Duodenal mucosa (tissue), 2 donors: ENCODE data around the gene CORO7.
"Not testable (repeated sequence)": the region's sequence is repeated elsewhere in the genome, so short reads cannot be mapped to it uniquely, and the experiment has no call there.

ENCODE experiments used
- H3K27ac ChIP-seq: one replicate; pipeline ENCODE4 v1.7.0; 2013; ENCODE audit warnings: low read depth, low read length
- H3K27me3 ChIP-seq, 2 donors: one replicate each; pipeline ENCODE4 v1.7.0; 2013; ENCODE audit warnings: low read length in 2 of 2, control low read depth in 1 of 2; ENCODE audit not compliant: insufficient read depth in 2 of 2, control insufficient read depth in 1 of 2
- H3K36me3 ChIP-seq, 2 donors: one replicate each; pipeline ENCODE4 v1.7.0; 2013; ENCODE audit warnings: low read length in 2 of 2, control low read depth in 1 of 2; ENCODE audit not compliant: insufficient read depth in 2 of 2, control insufficient read depth in 1 of 2
- H3K4me1 ChIP-seq, 2 donors: one replicate each; pipeline ENCODE4 v1.7.0; 2013; ENCODE audit warnings: low read length in 2 of 2, control low read depth in 1 of 2; ENCODE audit not compliant: insufficient read depth in 2 of 2, control insufficient read depth in 1 of 2
- H3K4me3 ChIP-seq, 2 donors: one replicate each; pipeline ENCODE4 v1.7.0; 2013; ENCODE audit warnings: low read length in 2 of 2, low read depth in 1 of 2
- H3K9ac ChIP-seq, 2 donors: one replicate each; pipeline ENCODE4 v1.7.0; 2013; ENCODE audit warnings: low read length in 2 of 2, low read depth in 1 of 2
- H3K9me3 ChIP-seq, 2 donors: one replicate each; pipeline ENCODE4 v1.7.0; 2013; ENCODE audit warnings: low read length in 2 of 2, control low read depth in 1 of 2; ENCODE audit not compliant: control insufficient read depth in 1 of 2

CORO7 gene

GRCh38 chr16:4337540-4338088 is 78.8 kb downstream of the CORO7 start:
- H3K9me3 ChIP-seq = no peaks in the 10 kb centered on the region
- H3K9ac ChIP-seq = no peak overlapping the region
- H3K4me3 ChIP-seq = no peak overlapping the region
- H3K27ac ChIP-seq = no peak overlapping the region
- H3K36me3 ChIP-seq = peaks cover 5 to 29% of the 10 kb centered on the region in 2 donors
- H3K4me1 ChIP-seq = no peaks in the 10 kb centered on the region
- peaks cover 0 to 8% of the 10 kb centered on the region in 2 donors for H3K27me3 ChIP-seq

DNA sequence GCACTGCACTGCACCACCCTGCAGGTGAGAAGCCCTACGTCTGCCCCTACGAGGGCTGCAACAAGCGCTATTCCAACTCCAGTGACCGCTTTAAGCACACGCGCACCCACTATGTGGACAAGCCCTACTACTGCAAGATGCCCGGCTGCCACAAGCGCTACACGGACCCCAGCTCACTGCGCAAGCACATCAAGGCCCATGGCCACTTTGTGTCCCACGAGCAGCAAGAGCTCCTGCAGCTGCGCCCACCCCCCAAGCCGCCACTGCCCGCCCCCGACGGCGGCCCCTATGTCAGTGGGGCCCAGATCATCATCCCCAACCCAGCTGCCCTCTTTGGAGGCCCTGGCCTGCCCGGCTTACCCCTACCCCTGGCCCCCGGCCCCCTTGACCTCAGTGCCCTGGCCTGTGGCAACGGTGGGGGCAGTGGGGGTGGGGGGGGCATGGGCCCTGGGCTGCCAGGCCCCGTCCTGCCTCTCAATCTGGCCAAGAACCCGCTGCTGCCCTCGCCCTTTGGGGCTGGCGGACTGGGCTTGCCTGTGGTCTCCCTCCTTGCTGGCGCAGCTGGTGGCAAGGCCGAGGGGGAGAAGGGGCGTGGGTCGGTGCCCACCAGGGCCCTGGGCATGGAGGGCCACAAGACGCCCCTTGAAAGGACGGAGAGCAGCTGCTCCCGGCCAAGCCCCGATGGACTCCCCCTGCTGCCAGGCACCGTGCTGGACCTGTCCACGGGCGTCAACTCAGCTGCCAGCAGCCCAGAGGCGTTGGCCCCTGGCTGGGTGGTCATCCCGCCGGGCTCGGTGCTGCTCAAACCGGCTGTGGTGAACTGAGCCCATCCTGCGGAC is 79.5 kb downstream of the CORO7 start:
- Histone ChIP-seq H3K27ac (no peak overlapping the region), H3K27me3 (peaks cover 0 to 15% of the 10 kb centered on the region in 2 donors), H3K4me1 (no peaks in the 10 kb centered on the region), H3K36me3 (peaks cover 5 to 29% of the 10 kb centered on the region in 2 donors), H3K9me3 (no peaks in the 10 kb centered on the region), H3K9ac (no peak overlapping the region), H3K4me3 (no peak overlapping the region)

DNA sequence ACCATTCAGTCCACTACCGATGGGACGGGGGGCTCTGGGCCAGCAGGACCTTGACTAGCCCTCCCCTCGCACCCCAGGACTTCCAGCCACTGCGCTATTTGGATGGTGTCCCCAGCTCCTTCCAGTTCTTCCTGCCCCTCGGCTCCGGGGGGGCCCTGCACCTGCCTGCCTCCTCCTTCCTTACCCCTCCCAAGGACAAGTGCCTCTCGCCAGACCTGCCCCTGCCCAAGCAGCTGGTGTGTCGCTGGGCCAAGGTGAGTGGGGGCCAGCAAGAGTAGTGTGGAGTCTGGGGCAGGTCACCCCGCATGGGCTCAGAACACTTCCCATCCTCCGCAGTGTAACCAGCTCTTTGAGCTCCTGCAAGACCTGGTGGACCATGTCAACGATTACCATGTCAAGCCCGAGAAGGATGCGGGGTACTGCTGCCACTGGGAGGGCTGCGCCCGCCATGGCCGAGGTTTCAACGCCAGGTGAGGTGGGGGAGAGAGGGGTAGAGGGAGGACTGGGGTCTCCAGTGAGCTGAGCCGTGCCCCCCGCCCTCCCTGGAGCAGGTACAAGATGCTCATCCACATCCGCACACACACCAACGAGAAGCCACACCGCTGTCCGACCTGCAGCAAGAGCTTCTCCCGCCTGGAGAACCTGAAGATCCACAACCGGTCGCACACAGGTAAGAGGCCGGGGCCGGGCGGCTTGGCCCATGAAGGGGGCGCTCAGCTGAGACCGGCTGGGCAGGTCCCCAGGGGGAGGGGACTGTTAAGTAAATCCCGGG is 81.5 kb downstream of the CORO7 start:
- H3K27me3 ChIP-seq = peaks cover 0 to 16% of the 10 kb centered on the region in 2 donors
- no peaks in the 10 kb centered on the region for H3K9me3 ChIP-seq
- H3K9ac ChIP-seq = no peak overlapping the region
- H3K36me3 ChIP-seq = peaks cover 0 to 18% of the 10 kb centered on the region in 2 donors
- H3K27ac ChIP-seq = no peak overlapping the region
- no peaks in the 10 kb centered on the region for H3K4me1 ChIP-seq
- no peak overlapping the region for H3K4me3 ChIP-seq

DNA sequence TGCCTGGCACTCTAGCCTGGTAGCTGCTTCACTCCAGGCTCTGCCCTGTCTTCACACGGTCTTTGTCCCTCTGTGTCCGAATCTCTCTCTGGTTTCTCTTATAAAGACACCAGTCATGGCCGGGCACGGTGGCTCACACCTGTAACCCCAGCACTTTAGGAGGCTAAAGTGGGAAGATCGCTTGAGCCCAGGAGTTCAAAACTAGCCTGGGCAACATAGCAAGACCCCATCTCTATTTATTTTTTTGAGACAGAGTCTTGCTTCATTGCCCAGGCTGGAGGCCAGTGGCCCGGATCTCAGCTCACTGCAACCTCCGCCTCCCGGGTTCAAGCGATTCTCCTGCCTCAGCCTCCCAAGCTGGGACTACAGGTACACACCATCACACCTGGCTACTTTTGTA is 82.7 kb downstream of the CORO7 start:
- Histone ChIP-seq H3K4me1 (peaks cover 2 to 12% of the 10 kb centered on the region in 2 donors), H3K27me3 (peaks cover 0 to 16% of the 10 kb centered on the region in 2 donors)
- H3K9me3 ChIP-seq, H3K36me3 ChIP-seq, H3K9ac ChIP-seq, H3K4me3 ChIP-seq, H3K27ac ChIP-seq: not testable (repeated sequence)

- H3K4me3 ChIP-seq = no peak overlapping the region
- no peak overlapping the region for H3K9ac ChIP-seq
- H3K27ac ChIP-seq = no peak overlapping the region
- H3K4me1 ChIP-seq = peaks cover 6 to 16% of the 10 kb centered on the region in 2 donors
- peaks cover 0 to 16% of the 10 kb centered on the region in 2 donors for H3K27me3 ChIP-seq
- peaks cover 0 to 6% of the 10 kb centered on the region in 2 donors for H3K36me3 ChIP-seq
- H3K9me3 ChIP-seq = no peaks in the 10 kb centered on the region
Observed at GRCh38 chr16:4333308-4333638, 83.1 kb downstream of the CORO7 start.

DNA sequence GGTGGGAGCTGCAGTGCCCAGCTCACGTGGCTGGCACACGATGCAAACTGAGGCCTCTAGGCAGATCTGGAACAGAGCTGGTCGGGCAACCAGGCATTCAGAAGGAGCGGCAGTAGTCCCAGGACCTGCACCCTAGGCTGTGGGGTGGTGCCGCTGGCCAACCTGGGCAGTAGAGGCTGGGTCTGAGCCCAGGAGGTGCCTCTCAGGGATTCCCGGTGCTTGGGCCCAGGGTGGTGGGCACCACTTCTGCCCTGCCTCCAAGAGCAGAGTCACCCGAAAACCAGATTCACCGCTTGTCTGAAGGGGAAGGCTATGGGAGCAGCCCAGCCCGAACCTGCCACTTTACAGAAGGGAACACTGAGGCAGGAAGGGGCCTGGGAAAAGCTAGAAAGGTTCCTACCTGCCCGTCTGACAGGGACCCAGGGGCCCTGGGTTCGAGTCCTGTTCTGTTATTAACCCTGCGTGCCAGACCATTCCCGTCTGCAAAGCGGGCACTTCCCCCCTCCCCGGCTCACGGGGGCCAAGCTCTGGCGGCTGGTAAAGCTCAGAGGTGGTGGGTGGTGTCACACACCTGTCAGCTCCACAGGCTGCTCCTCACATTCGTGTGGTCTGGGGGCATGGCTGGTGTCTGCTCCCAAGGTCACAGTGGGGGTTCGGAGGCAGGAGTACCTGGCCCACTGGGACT is 83.6 kb downstream of the CORO7 start:
- H3K27ac ChIP-seq = no peak overlapping the region
- no peak overlapping the region for H3K9ac ChIP-seq
- H3K36me3 ChIP-seq = peaks cover 0 to 6% of the 10 kb centered on the region in 2 donors
- no peak overlapping the region for H3K4me3 ChIP-seq
- peaks cover 11 to 17% of the 10 kb centered on the region in 2 donors for H3K4me1 ChIP-seq
- no peaks in the 10 kb centered on the region for H3K9me3 ChIP-seq
- peaks cover 0 to 16% of the 10 kb centered on the region in 2 donors for H3K27me3 ChIP-seq

DNA sequence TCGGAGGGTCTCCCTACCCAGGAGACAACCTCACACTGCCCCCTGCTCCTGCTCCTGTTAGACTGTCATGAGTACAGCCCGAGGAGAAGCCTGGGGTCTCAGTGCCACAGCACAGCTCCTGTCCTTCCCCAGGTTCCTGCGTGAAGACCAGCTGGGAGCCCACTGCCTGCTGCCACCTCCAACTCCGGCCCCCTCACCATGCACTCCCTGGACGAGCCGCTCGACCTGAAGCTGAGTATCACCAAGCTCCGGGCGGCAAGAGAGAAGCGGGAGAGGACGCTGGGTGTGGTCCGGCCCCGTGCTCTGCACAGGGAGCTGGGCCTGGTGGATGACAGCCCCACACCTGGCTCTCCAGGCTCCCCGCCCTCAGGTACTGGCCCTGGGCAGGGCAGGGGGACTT is 84.3 kb downstream of the CORO7 start:
- peaks cover 11 to 17% of the 10 kb centered on the region in 2 donors for H3K4me1 ChIP-seq
- H3K27ac ChIP-seq = no peak overlapping the region
- H3K27me3 ChIP-seq = peaks cover 0 to 16% of the 10 kb centered on the region in 2 donors
- H3K36me3 ChIP-seq = peaks cover 0 to 6% of the 10 kb centered on the region in 2 donors
- no peak overlapping the region for H3K4me3 ChIP-seq
- no peaks in the 10 kb centered on the region for H3K9me3 ChIP-seq
- no peak overlapping the region for H3K9ac ChIP-seq

DNA sequence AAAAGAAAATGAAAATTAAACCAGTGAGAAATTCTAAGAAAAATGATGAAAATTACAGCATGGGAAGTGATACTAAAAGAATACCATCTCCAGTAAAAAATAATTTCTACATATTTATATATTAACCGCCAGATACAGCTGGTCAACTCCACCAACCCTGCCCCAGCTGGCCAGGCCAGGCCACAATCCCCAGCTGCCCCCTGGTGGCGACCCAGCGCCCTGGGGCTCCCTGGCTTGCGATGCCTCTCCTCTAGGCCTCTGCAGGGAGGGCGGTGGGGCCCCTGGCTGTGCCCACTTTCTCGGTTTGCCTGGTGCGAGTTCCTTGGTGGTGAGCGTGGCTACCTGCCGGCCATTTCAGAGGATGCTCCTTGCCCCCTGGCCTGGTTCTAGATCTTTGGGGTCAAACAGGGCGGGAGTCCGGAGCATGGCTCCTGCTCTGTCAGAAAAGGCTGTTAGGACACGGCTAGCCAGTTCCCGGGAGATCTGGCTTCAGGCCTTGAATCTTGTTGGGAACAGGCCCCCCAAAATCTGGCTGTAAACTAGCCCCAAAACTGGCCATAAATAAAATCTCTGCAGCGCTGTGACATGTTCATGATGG is 86.0 kb downstream of the CORO7 start:
- Histone ChIP-seq H3K27ac (no peak overlapping the region), H3K9ac (no peak overlapping the region), H3K4me1 (peaks cover 11 to 17% of the 10 kb centered on the region in 2 donors), H3K27me3 (peaks cover 0 to 16% of the 10 kb centered on the region in 2 donors), H3K4me3 (no peak overlapping the region), H3K9me3 (no peaks in the 10 kb centered on the region), H3K36me3 (peaks cover 0 to 6% of the 10 kb centered on the region in 2 donors)

- Histone ChIP-seq H3K4me1 (peaks cover 11 to 17% of the 10 kb centered on the region in 2 donors), H3K9ac (peak overlapping the region in 1 of 2 donors; percentile 33), H3K27me3 (peaks cover 0 to 16% of the 10 kb centered on the region in 2 donors), H3K36me3 (no peaks in the 10 kb centered on the region), H3K4me3 (no peak overlapping the region), H3K9me3 (no peaks in the 10 kb centered on the region), H3K27ac (peak overlapping the region; percentile 62)
Observed at GRCh38 chr16:4328782-4329775, 87.3 kb downstream of the CORO7 start.
